IPS-20b (cell line): ENCODE measurements around the gene CCNY.

Experiments used
- H3K27ac ChIP-seq: one replicate; pipeline ENCODE4 v1.5.1; 2013; ENCODE audit warnings: low read length
- H3K27me3 ChIP-seq: 2 replicates; pipeline ENCODE4 v1.6.1; 2013; ENCODE audit warnings: mild to moderate bottlenecking, low read length, inconsistent platforms; ENCODE audit not compliant: insufficient read depth
- H3K36me3 ChIP-seq: 2 replicates; pipeline ENCODE4 v1.6.1; 2013; ENCODE audit warnings: low read depth, mild to moderate bottlenecking, inconsistent platforms, low read length, moderate library complexity; ENCODE audit not compliant: insufficient read depth
- H3K4me1 ChIP-seq: 2 replicates; pipeline ENCODE4 v1.6.1; 2013; ENCODE audit warnings: mild to moderate bottlenecking, control low read depth, inconsistent platforms, low read length, moderate library complexity; ENCODE audit not compliant: insufficient read depth
- H3K4me3 ChIP-seq: 2 replicates; pipeline ENCODE4 v1.5.1; 2013; ENCODE audit warnings: mild to moderate bottlenecking, low read length, inconsistent platforms
- H3K9ac ChIP-seq: 2 replicates; pipeline ENCODE4 v1.6.1; 2013; ENCODE audit warnings: low read depth, mild to moderate bottlenecking, inconsistent platforms, low read length, moderate library complexity
- H3K9me3 ChIP-seq: 2 replicates; pipeline ENCODE4 v1.6.1; 2013; ENCODE audit warnings: mild to moderate bottlenecking, low read depth, low read length, inconsistent platforms; ENCODE audit not compliant: insufficient read depth

The CCNY gene

DNA sequence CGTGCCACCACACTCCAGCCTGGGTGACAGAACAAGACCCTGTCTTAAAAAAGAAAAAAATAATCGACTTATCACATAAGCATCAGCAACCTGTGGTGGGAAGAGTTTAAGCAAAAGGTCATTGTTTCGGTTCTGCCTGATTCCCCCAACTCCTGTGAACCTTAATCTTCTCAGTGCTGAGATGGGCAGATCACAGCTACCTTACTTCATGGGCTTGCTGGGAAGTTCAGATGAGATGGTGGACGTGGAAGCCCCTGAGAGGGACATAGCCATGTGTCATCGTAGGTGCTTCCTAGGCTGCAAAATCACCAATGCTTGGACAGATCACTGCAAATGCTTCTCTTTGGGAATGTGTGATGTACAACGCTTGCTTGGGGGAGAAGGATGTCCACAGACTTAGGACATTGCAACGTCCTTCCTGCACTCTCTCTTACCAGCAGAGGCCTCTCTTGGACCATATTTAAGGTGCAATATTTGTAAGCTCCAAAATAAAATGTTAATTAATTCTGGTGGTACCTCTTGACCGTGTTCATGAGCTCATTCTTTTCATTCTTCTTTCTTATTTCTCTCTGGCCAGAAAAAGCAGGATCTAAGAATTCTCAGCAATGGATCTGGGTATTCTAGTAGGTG is 277.4 kb downstream of the CCNY start:
- no peak overlapping the region for H3K9ac ChIP-seq
- H3K27me3 ChIP-seq, result no peaks in the 10 kb centered on the region
- H3K9me3 ChIP-seq, result peaks cover 4% of the 10 kb centered on the region
- no peak overlapping the region for H3K27ac ChIP-seq
- no peaks in the 10 kb centered on the region for H3K4me1 ChIP-seq
- H3K36me3 ChIP-seq, result no peaks in the 10 kb centered on the region
- H3K4me3 ChIP-seq, result no peak overlapping the region

DNA sequence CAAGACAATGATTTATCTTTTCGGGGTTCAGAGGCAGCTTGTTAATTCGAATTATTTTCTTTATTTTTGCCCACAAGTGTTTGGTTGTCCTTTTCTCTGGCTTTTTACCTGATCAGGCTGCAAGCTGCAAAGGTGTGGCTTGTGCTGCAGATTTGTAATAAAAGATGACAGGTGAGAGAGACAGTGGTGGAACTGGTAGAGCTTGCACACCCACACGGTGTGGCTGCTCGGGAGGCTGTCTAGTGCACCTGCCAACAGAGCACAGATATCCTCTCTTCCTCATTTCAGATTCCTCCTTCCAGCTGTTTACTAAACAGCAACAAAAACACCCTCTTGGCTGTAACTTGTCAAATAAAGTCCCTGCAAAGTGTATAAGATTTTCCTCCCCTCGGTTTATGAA is 278.0 kb downstream of the CCNY start:
- Histone ChIP-seq H3K4me3 (no peak overlapping the region), H3K4me1 (no peaks in the 10 kb centered on the region), H3K9ac (no peak overlapping the region), H3K27ac (no peak overlapping the region), H3K36me3 (no peaks in the 10 kb centered on the region), H3K27me3 (no peaks in the 10 kb centered on the region), H3K9me3 (peaks cover 4% of the 10 kb centered on the region)
